GM10248 (cell line): Measurements from ENCODE around the gene MED20.

Experiments
- CTCF ChIA-PET: fragments of 300-600 bp; sonication (Branson Sonifier 250); formaldehyde crosslinking; extraction: SDS; loops from one replicate; lab custom pipeline; 2021; ENCODE audit warnings: antibody characterized with exemption; lab: Yijun Ruan, JAX
- POLR2A ChIA-PET: fragments of 350-650 bp; sonication (Branson Sonifier 250); formaldehyde crosslinking; extraction: SDS; loops from one replicate; lab custom pipeline; 2020; ENCODE audit warnings: antibody characterized with exemption; lab: Yijun Ruan, JAX
- DNase-seq: peaks from one replicate; pipeline ENCODE4 v3.0.0; 2012; ENCODE audit errors: extremely low spot score
- CTCF ChIP-seq: IDR thresholded peaks from 2 replicates; pipeline ENCODE4 v1.5.1; 2012; ENCODE audit warnings: mild to moderate bottlenecking, low read depth; ENCODE audit errors: extremely low read depth, missing control alignments, control extremely low read depth

The MED20 gene

GRCh38 chr6:41921712-41921998 is 716 bp upstream of the MED20 start:
- CTCF ChIA-PET = interaction anchor here (0.9 to 5.8 kb wide), 20 partner anchors 10 to 175 kb away, joined by 3 to 116 read pairs (median 7); partner anchors contain the start of genes CCND3, TOMM6 and USP49
- no peak for DNase-seq
- POLR2A ChIA-PET = interaction anchor here (0.6 to 1.3 kb wide), 2 partner anchors 26 to 868 kb away, joined by 4 to 5 read pairs; no protein-coding TSS in a partner anchor
- TF ChIP-seq CTCF = no peak

GRCh38 chr6:41917528-41917927 is 3.4 kb downstream of the MED20 start:
- TF ChIP-seq CTCF = no peak
- CTCF ChIA-PET = interaction anchor here (1.3 to 1.4 kb wide), 2 partner anchors 12 to 19 kb away, joined by 3 to 4 read pairs; no protein-coding TSS in a partner anchor
- no peak for DNase-seq
- POLR2A ChIA-PET = interaction anchor here (0.7 to 1.1 kb wide), 2 partner anchors 22 to 57 kb away, joined by 5 to 9 read pairs; no protein-coding TSS in a partner anchor

- POLR2A ChIA-PET = no interaction called here
- TF ChIP-seq CTCF = no peak
Measured at GRCh38 chr6:41914869-41915530, 5.9 kb downstream of the MED20 start.

GRCh38 chr6:41914343-41914742 is 6.6 kb downstream of the MED20 start:
- POLR2A ChIA-PET = no interaction called here

More at GRCh38 chr6:41914869-41915530, 5.9 kb downstream of the MED20 start:
- CTCF ChIA-PET = interaction anchor here (0.8 to 6.6 kb wide), 8 partner anchors 7 to 632 kb away, joined by 3 to 33 read pairs (median 4); partner anchors contain the start of genes BYSL, MED20 and TOMM6
- DNase-seq = no peak

GRCh38 chr6:41909727-41910126 is 11.2 kb downstream of the MED20 start:
- DNase-seq = no peak
- CTCF ChIA-PET = interaction anchor here (1.2 to 6.6 kb wide), 5 partner anchors 12 to 136 kb away, joined by 3 to 33 read pairs (median 4); partner anchors contain the start of genes BYSL, MED20 and TOMM6

More at GRCh38 chr6:41914343-41914742, 6.6 kb downstream of the MED20 start:
- DNase-seq = no peak
- CTCF ChIA-PET = interaction anchor here (0.8 to 6.6 kb wide), 5 partner anchors 8 to 633 kb away, joined by 3 to 33 read pairs (median 3); partner anchors contain the start of genes BYSL and MED20
- TF ChIP-seq CTCF = no peak

More at GRCh38 chr6:41909727-41910126, 11.2 kb downstream of the MED20 start:
- TF ChIP-seq CTCF = no peak
- POLR2A ChIA-PET = no interaction called here
